Epithelial cell of prostate (primary cell): ENCODE data around the gene TCF19.
A peak's percentile ranks its signal among the peaks of the same experiment; 100 is the strongest.
"Not testable (repeated sequence)": the region's sequence is repeated elsewhere in the genome, so short reads cannot be mapped to it uniquely, and the experiment has no call there.

Source experiments
- DNase-seq: peaks from one replicate; pipeline ENCODE4 v3.0.0-alpha.2; 2011; ENCODE audit warnings: low read depth, low spot score
- H3K27ac ChIP-seq: fragments of 450-650 bp; 2 replicates; pipeline ENCODE4 v1.5.1; 2017; ENCODE audit warnings: mild to moderate bottlenecking

TCF19 gene

DNA sequence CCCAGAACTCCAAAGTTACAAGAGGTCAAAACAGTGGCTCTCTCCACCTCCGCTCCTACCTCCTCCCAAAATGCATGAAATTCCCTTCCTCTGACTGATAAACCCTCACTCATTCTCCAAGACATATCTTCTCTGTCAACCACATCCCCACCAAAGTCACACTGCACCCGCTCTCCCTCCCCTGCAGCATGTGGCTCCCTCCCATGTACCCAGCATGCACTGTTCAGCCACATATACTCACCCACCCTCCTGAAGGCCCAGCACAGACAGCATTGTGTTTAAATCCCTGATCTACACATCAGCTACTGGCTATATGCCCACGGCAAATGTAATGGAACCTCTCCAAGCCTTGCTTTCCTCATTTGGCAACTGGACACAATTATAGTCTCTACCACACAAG is 17.6 kb downstream of the TCF19 start:
- H3K27ac ChIP-seq: no peak overlapping the region
- no peak for DNase-seq

DNA sequence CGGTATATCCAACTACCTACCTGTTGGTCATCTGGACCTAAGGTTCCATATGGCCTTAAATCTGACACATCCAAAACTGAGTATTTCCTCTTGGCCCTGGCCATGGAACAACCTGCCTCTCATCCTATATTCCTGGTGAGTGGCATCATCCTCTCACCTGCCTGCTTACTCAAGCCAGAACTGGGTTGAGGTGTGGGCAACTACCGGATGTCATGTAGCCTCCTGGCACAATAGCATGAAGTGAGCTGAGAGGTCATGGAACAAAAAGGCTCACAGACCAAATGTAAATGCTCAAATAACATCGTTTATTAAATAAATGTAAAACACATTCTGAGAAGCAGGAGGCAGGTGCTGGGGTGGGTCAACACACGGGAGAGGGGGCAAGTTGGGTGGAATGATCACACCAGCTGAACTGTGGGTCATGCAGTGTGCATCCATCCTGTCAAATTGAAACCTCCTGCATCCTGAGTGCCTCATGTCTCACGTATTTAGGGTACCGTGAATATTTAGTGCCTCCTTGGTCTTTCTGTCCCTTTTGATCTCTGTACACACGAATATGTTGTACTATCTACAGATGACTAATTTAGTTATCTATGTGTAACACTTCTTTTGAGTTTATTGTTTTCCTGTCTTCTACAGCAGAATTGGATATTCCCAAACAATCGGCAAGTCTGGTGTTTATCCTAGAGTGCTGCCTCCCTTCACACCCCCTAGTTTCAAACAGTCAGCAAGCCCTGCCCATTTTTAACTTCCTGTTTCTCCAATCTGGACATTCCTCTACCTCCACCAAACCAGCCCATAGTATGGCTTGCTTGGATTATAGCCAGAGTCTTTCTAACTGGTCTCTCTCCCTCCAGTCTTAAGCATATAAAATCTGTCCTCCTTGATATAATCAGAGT is 20.0 kb downstream of the TCF19 start:
- H3K27ac ChIP-seq: peak overlapping the region; percentile 35
- no peak for DNase-seq

DNA sequence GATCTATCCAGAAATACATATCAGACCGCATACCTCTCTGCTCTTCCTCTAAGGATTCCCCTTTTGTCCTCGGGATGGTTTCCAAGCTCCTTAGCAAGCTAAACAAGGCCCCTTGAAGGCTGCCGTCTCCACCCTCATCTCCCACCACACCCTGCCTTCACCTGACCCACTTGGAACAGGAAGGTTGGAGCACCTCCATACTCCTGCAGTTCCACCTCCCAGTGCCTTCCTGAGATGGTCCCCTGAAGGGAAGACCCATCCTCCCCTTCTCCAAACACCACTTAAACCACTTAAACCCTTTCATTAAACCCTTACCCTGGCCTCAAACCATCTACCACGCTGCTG is 20.6 kb downstream of the TCF19 start:
- H3K27ac ChIP-seq: peak overlapping the region; percentile 35
- DNase-seq: no peak

DNA sequence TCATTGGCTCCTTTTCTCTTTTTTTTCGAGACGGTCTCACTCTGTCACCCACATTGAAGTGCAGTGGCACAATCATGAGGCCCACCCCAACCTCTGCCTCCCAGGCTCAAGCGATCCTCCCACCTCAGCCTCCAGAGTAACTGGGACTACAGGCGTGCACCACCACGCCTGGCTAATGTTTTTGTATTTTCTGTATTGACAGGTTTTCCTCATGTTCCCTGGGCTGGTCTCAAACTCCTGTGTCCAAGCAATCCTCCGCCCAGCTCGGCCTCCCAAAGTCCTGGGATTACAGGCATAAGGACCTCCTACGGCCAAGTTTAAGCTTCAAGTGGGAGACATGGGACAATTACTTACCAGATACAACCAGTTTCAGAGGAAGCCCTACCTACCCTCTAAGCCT is 21.5 kb downstream of the TCF19 start:
- DNase-seq: no peak
- H3K27ac ChIP-seq: no peak overlapping the region

DNA sequence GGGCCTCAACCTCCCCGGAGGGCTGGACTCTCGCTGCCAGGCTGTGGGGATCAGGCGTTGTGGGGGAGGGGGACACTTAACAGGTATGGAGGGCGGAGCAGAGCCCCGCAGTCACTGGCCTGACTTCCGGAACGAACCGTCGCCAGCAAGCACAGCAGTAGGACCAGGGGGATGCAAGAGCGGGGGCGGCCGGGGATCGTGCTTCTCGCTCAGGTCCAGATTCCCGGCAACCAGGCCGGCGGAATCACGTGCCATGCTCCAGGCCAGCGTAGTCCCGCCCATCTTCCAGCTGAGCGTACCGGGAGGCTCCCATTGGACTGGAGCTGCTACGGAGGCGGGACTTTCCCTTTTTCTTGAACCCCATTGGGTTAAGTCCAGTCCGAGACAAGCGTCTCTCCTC is 22.1 kb downstream of the TCF19 start:
- H3K27ac ChIP-seq: no peak overlapping the region
- DNase-seq: no peak

DNA sequence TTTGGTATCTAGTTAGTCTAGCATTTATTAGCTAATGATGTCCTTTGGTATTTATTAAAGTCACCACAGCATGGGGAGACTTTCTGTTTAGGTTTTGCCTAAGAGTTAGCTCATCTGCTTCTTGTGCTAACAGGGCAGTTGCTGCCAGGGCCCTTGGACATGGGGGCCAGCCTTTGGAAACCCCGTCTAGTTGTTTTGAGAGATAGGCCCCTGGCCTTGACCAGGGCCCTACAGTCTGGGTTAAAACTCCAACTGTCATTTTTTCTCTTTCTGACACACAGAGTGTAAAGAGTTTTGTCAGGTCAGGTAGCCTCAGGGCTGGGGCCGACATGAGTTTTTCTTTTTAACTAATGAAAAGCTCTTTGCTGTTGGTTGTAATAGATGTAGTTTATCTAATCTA is 24.9 kb downstream of the TCF19 start:
- not testable (repeated sequence) for H3K27ac ChIP-seq, DNase-seq

DNA sequence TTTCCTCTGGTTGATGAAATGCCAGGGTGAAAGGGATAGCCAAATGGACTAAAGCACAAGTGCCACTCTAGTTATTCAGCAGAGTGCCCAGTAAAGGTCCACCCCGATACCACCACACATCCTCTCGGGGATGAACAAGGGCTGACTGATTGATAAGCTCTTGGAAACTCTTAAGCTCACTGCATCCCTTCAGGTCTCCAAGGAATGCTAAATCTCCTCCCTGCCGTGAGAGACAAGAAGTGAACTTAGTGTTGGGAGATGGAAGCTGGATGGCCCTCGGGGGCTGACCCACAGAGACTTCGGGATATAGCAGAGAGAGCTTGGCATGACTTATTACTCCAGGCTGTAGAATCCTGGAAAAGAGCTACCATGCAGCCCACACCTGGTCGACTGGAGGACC is 25.5 kb downstream of the TCF19 start:
- H3K27ac ChIP-seq, DNase-seq: not testable (repeated sequence)

DNA sequence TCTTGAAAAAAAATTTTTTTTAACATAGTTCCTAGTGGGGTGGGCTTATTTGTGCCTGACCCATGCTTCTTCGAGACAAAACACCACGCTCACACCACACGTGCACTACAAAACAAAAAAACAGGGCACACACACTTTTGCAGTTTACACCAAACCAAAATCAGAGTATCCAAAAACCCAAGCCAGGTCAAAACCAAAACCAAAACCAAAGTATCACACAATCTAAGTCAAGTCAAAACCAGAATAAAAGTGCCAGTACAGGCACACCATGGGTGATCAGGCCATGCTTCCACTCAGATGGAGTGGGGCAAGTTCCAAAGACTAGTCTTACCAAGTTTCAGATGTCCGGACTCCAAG is 27.3 kb downstream of the TCF19 start:
- H3K27ac ChIP-seq: peak overlapping the region; percentile 90
- not testable (repeated sequence) for DNase-seq

DNA sequence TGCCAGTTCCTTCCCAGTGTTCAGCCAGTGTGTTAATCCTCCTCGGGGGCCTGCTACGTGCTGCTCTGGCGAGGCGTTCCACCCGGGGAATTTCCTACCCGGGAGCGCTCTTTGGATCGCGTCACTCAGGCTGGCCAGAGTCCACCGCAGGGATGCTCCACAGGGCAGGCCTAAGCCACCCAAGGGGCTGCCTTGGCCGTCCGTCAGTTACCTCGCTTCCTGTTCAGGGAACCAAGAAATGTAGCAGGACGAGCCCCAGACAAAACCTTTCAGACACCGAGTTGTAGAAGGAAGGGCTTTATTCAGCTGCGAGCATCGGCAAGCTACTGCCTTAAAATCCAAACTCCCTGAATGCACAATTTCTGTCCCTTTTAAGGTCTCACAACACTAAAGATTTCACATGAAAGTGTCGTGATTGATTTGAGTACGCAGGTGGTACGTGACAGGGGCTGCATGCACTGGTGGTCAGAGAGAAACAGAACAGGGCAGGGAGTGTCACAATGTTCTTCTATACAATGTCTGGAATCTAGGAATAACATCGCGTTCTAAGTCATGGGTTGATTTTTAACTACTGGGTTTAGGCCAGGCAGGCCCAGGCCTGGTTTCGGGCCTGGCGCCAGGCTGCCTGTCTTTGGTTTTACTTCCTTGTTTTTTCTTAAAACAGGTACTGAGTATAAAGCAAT is 27.8 kb downstream of the TCF19 start:
- DNase-seq: no peak
- peak overlapping the region; percentile 90 for H3K27ac ChIP-seq

DNA sequence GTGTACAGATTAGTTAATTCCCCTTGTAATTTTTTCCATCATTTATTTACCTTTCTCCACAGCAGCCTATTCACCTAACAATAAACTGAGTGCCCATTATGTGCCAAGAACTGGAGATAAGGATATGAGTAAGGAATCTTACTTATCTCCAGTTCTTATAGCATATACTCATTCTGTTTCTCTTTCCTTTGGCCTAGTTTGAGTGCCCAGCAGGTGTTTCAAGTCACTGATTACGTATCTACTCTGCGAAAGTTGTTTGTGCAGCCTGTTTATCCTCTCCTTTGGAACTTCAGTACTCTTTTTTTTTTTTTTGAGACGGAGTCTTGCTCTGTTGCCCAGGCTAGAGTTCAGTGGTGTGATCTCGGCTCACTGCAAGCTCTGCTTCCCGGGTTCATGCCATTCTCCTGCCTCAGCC is 29.4 kb downstream of the TCF19 start:
- no peak for DNase-seq
- no peak overlapping the region for H3K27ac ChIP-seq

DNA sequence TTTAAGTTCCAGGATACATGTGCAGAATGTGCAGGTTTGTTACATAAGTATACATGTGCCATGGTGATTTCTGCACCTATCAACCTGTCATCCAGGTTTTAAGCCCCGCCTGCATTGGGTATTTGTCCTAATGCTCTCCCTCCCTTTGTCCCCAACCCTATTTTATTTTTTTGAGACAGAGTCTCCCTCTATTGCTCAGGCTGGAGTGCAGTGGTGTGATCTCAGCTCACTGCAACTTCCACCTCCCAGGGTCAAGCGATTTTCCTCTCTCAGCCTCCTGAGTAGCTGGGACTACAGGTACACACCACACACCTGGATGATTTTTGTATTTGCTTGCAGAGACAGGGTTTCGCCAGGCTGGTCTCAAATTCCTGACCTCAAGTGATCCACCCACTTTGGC is 30.8 kb downstream of the TCF19 start:
- DNase-seq, H3K27ac ChIP-seq: not testable (repeated sequence)

DNA sequence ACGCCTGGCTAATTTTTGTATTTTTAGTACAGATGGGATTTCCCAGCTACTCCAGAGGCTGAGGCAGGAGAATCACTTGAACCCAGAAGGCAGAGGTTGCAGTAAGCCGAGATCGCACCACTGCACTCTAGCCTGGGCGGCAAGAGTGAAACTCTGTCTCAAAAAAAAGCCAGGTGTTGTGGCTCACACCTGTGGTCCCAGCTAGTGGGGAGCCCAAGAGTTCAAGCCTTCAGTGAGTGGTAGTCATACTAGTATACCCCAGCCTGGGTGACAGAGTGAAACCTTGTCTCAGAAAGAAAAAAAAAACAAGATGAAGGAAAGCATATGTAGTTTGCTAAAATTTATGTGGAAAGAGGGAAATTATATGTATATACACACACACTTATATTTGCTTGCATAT is 32.1 kb downstream of the TCF19 start:
- no peak for DNase-seq
- no peak overlapping the region for H3K27ac ChIP-seq

DNA sequence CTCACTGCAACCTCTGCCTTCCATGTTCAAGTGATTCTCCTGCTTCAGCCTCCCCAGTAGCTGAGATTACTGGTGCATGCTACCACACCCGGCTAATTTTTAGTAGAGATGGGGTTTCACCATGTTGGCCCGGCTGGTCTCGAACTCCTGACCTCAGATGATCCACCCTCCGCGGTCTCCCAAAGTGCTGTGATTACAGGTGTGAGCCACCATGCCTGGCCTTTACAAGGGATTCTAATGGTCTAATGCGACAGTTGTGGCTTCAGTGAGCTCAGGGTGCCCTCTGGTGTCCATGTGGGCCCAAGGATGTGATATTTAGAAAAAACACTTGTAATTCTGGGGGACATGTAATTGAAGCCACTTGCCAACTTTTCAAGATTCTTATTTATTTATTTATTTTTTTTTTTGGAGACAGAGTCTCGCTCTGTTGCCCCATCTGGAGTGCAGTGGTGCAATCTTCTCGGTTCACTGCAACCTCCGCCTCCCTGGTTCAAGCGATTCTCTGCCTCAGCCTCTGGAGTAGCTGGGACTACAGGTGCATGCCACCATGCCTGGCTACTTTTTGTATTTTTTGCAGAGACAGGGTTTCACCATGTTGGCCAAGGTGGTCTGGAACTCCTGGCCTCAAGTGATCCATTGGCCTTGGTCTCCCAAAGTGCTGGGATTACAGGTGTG is 34.2 kb downstream of the TCF19 start:
- not testable (repeated sequence) for DNase-seq, H3K27ac ChIP-seq

DNA sequence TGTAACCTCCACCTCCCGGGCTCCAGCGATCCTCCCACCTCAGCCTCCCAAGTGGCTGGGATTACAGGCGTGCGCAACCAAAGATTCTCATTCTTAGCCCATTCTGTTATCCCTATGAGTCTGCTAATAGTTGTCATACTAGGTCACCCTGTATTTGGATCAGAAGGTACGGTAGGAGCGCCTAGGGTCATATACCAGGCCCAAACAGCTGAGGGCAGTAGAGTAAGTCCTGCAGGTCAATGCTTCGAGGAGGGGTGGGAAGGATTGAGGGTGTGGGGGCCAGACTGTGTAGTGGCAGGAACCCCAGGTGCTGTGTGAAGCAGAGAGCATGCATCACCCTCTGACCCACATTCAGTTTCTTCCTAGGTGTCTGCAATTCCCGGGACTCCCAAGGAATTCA is 34.8 kb downstream of the TCF19 start:
- no peak overlapping the region for H3K27ac ChIP-seq

DNA sequence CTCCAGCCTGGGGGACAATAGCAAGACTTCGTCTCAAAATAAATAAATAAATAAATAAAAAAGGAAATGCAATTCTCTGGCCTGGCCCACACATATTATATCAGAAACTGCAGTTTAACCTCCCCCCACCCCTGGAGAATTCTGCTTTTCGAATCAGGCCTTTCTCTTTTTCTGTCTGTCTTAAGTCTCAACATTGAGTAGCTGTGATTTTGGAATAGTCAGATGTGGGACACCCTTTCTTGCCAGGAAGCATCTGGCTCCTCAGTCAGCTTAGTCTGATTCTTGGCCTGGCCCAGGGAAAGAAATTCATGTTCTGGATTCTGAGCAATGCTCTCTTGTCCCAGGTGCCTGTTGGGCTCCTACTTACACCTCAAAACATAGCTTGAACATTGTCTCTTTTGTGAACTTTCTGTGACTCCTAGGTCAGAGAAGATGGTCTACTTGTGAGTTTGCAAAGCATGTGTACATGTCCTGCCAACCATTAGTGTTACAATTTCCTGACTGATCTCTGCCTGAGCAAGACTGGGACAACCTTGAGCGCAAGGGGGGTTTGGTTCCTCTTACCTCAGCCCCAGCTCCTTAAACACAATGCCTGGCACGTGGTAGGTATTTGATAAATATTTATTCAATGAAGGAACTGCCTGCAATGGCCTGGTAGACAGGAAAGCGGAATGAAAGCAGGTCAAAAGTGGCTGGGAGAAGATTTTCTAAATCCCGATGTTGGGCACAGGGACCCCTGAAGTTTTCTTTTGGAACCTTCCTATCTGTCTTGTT is 35.9 kb downstream of the TCF19 start:
- no peak overlapping the region for H3K27ac ChIP-seq
- no peak for DNase-seq

More for the DNA sequence above, 34.8 kb downstream of the TCF19 start:
- no peak for DNase-seq

DNA sequence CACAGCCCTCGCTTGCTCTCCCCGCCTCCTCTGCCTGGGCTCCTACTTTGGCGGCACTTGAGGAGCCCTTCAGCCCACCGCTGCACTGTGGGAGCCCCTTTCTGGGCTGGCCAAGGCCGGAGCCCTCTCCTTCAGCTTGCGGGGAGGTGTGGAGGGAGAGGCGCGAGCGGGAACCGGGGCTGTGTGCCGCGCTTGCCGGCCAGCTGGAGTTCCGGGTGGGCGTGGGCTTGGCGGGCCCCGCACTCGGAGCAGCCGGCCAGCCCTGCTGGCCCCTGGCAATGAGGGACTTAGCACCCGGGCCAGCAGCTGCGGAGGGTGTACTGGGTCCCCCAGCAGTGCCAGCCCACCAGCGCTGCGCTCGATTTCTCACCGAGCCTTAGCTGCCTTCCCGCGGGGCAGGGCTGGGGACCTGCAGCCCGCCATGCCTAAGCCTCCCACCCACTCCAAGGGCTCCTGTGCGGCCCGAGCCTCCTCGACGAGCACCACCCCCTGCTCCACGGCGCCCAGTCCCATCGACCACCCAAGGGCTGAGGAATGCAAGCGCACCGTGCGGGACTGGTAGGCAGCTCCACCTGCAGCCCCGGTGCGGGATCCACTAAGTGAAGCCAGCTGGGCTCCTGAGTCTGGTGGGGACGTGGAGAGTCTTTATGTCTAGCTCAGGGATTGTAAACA is 37.1 kb downstream of the TCF19 start:
- H3K27ac ChIP-seq, DNase-seq: not testable (repeated sequence)

DNA sequence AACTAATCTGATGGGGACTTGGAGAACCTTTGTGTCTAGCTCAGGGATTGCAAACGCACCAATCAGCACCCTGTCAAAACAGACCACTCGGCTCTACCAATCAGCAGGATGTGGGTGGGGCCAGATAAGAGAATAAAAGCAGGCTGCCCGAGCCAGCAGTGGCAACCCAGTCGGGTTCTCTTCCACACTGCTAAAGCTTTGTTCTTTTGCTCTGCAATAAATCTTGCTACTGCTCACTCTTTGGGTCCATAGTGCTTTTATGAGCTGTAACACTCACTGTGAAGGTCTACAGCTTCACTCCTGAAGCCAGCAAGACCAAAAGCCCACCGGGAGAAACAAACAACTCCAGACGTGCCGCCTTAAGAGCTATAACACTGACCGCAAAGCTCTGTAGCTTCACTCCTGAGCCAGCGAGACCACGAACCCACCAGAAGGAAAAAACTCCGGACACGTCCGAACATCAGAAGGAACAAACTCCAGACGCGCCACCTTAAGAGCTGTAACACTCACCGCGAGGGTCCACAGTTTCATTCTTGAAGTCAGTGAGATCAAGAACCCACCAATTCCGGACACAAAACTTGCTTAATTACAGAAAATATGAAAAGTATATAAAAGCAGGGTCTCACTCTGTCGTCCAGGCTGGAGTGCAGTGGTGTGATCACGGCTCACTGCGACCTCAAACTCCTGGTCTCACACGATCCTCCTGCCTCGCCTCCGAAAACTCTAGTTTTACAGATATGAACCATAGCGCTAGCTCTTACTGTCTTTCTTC is 38.0 kb downstream of the TCF19 start:
- not testable (repeated sequence) for DNase-seq, H3K27ac ChIP-seq

DNA sequence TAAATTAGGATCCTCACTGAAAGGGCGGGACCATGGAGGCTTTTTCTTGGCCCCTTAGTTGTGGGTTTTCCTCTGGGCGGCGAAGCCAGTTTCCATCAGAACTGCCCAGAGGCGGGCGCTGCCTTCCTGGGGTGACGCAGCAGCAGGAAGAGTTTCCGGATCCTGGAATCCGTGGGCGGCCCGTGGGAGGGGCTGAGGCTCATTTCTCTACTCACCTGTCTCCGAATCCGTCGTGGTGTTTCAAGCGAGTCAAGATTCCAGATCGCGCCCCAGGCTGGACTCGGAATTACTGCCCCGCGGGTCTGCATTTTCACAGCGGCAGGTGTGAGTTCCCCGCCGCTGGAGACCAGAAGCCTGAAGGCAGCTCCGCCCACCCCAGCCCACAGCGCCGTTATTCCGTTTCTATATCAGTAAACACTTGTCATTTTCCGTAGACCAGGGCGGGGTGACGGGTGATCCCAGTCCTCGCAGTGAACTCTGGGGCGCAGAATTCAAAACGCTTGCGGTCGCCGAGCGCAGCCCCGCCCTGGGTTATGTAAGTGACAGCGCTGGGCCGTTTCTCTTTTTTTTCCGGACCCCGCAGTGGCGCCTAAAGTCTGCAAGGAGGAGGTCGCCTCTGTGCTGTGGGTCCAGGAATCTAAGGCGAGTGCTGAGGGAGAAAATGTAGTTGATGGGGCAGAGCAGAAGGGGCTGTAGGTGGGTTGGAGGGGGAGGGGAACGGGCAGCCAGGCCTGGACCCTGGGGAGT is 39.3 kb downstream of the TCF19 start:
- peak overlapping the region; percentile 88 for H3K27ac ChIP-seq
- DNase-seq: no peak

DNA sequence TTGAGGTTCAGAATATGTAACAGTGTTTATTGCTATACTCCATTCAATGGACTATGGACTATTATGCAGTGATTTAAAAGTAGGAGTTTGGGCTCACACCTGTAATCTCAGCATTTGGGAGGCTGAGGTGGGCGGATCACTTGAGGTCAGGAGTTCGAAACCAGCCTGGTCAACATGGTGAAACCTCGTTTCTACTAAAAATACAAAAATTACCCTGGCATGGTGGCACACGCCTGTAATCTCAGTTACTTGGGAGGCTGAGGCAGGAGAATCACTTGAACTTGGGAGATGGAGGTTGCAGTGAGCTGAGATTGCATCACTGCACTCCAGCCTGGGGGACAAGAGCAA is 40.7 kb downstream of the TCF19 start:
- DNase-seq, H3K27ac ChIP-seq: not testable (repeated sequence)
